SJSA1 (cell line): ENCODE measurements around the gene SERPINA9. TPM values are rescaled to one million over a fixed set of nuclear protein-coding genes. Genes with fewer than 3 reads are reported as not detected.
"Not testable (repeated sequence)": the region's sequence is repeated elsewhere in the genome, so short reads cannot be mapped to it uniquely, and the experiment has no call there.

Source experiments
- DNase-seq, 2 experiments: peaks; one replicate each; pipeline ENCODE4 v3.0.0-alpha.2; 2015 to 2020; ENCODE audit warnings: low spot score in 2 of 2, low read depth in 1 of 2
- H3K27ac ChIP-seq: fragments of 250-450 bp; sonication (Bioruptor Pico); 2 replicates; pipeline ENCODE4 v1.5.1; 2020; ENCODE audit warnings: mild to moderate bottlenecking, moderate library complexity
- H3K27me3 ChIP-seq: fragments of 250-450 bp; sonication (Bioruptor Pico); replicated peaks from 2 replicates; pipeline ENCODE4 v1.5.1; 2020; ENCODE audit warnings: mild to moderate bottlenecking, moderate library complexity
- H3K36me3 ChIP-seq: fragments of 250-450 bp; sonication (Bioruptor Pico); 2 replicates; pipeline ENCODE4 v1.5.1; 2020; ENCODE audit warnings: mild to moderate bottlenecking
- H3K4me1 ChIP-seq: fragments of 250-450 bp; sonication (Bioruptor Pico); replicated peaks from 2 replicates; pipeline ENCODE4 v1.6.1; 2021; ENCODE audit warnings: mild to moderate bottlenecking
- H3K4me3 ChIP-seq: fragments of 250-450 bp; sonication (Bioruptor Pico); 2 replicates; pipeline ENCODE4 v1.5.1; 2020; ENCODE audit warnings: mild to moderate bottlenecking
- H3K9me3 ChIP-seq: fragments of 250-450 bp; sonication (Bioruptor Pico); replicated peaks from 2 replicates; pipeline ENCODE4 v1.5.1; 2020; ENCODE audit warnings: mild to moderate bottlenecking
- total RNA-seq: library from RNA; depleted of rRNA; stranded (reverse); fragments of >200 nt; shearing (Covaris generic); gene quantifications from 2 replicates; pipeline ENCODE4 v1.2.3, GENCODE V29; 2014; rRNA removed

SERPINA9 gene
- not detected in 2 replicates for total RNA-seq

DNA sequence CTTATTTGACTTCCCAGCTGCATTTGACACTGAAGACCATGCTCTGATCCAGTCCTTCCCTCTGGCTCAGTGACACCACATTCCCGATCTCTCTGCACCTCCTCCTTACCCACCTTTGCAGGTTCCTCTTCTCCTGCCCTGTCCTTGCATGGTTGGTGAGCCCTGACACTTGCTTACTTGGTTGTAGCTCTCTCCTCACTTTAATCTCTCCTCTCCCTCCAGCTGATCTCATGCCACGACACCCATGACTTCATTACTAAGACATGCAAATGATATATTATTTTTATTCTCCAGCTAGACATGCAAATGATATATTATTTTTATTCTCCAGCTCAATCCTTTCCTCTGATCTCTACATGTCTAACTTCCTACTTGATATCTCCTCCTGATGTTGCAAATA lies at the start of gene SERPINA9:
TSS of gene SERPINA9 (minus strand) at position 175 of the 400 bp plus-strand sequence. CDS start 6,357 bp downstream, outside the sequence.
- Histone ChIP-seq H3K27ac (no peak within 1 kb of the TSS), H3K4me3 (no peak within 1 kb of the TSS), H3K27me3 (no peaks in the 10 kb centered on the region), H3K36me3 (no peaks in the 10 kb centered on the region), H3K4me1 (no peaks in the 10 kb centered on the region), H3K9me3 (no peaks in the 10 kb centered on the region)
- no peak for DNase-seq

GRCh38 chr14:94524093-94524492 lies 48.1 kb upstream of the SERPINA9 start:
- no peaks in the 10 kb centered on the region for H3K36me3 ChIP-seq
- no peaks in the 10 kb centered on the region for H3K4me1 ChIP-seq
- no peak overlapping the region for H3K4me3 ChIP-seq
- no peaks in the 10 kb centered on the region for H3K27me3 ChIP-seq
- no peaks in the 10 kb centered on the region for H3K9me3 ChIP-seq
- H3K27ac ChIP-seq: no peak overlapping the region
- DNase-seq: no peak

- Histone ChIP-seq H3K27ac (no peak overlapping the region), H3K27me3 (no peaks in the 10 kb centered on the region), H3K36me3 (no peaks in the 10 kb centered on the region), H3K4me3 (no peak overlapping the region), H3K9me3 (no peaks in the 10 kb centered on the region), H3K4me1 (no peaks in the 10 kb centered on the region)
- no peak for DNase-seq
Observed at GRCh38 chr14:94523265-94523664, 47.3 kb upstream of the SERPINA9 start.

- Histone ChIP-seq H3K27me3 (no peaks in the 10 kb centered on the region), H3K27ac (no peak overlapping the region), H3K4me3 (no peak overlapping the region), H3K4me1 (no peaks in the 10 kb centered on the region), H3K9me3 (no peaks in the 10 kb centered on the region), H3K36me3 (no peaks in the 10 kb centered on the region)
- DNase-seq: no peak
Observed at GRCh38 chr14:94522115-94522724, 46.2 kb upstream of the SERPINA9 start.

DNA sequence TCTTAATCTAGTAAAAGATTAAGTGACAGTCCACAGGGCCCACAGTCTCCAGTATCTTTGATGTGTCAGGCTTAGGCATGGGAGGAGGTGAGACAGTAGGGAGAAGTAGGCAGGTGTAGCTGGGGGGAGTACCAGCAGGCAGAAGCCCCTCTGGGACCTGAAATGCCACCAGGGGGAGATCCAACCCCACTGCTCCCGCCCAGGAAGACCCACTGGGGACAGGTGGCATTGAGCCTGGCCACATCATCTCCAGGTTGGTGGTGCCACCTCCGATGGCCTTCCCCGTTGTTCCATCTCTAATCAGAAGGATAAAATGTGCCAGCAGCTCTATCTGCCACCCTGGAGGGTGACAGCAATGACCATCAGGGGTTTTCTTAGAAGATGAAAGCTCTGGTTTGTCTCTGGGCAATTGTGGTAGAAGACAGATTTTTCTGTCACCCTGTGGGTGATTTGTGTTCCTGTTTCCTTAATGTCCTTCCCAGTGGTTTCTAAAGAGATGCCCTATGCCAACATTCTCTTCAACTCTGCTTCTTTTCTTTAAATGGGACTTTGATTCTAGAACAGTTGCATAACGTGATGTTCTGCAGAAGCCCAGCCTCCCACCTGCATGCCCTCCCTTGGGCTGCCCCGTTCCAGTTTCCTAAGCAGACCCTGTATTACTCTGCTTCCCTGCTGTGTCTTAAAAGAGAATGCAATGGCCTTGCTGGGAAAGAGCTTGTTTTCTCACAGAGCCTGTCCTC lies 45.5 kb upstream of the SERPINA9 start:
- H3K27ac ChIP-seq: no peak overlapping the region
- no peak for DNase-seq
- H3K36me3 ChIP-seq: no peaks in the 10 kb centered on the region
- H3K9me3 ChIP-seq: no peaks in the 10 kb centered on the region
- H3K4me3 ChIP-seq: no peak overlapping the region
- H3K4me1 ChIP-seq: no peaks in the 10 kb centered on the region
- no peaks in the 10 kb centered on the region for H3K27me3 ChIP-seq

GRCh38 chr14:94517641-94518257 lies 41.8 kb upstream of the SERPINA9 start:
- no peak for DNase-seq
- Histone ChIP-seq H3K27ac (no peak overlapping the region), H3K4me3 (no peak overlapping the region), H3K9me3 (no peaks in the 10 kb centered on the region), H3K36me3 (no peaks in the 10 kb centered on the region), H3K4me1 (no peaks in the 10 kb centered on the region), H3K27me3 (no peaks in the 10 kb centered on the region)

DNA sequence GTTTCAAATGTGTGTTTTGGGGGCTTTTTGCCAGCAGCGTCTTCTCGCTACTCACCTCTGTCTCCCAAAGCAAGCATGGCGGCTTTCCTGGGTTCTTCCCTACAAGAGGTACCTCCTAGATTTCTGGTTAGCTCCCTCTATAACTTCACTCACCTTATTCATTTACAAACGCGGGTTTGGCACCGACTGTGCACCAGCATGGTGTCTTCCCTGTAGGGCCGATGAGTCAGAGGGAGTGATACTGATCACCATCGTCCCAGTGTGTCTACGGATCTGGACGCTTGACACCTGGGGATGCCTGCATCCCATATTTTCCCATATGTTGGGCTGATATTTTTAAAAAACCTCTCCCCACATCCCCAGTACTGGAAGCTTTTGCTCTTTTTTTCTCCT lies 41.2 kb upstream of the SERPINA9 start:
- Histone ChIP-seq H3K4me1 (no peaks in the 10 kb centered on the region), H3K36me3 (no peaks in the 10 kb centered on the region), H3K4me3 (no peak overlapping the region), H3K27me3 (no peaks in the 10 kb centered on the region), H3K27ac (no peak overlapping the region), H3K9me3 (no peaks in the 10 kb centered on the region)
- DNase-seq: no peak

- DNase-seq: no peak
- H3K9me3 ChIP-seq: no peaks in the 10 kb centered on the region
- no peaks in the 10 kb centered on the region for H3K4me1 ChIP-seq
- no peak overlapping the region for H3K27ac ChIP-seq
- no peaks in the 10 kb centered on the region for H3K36me3 ChIP-seq
- no peaks in the 10 kb centered on the region for H3K27me3 ChIP-seq
- H3K4me3 ChIP-seq: no peak overlapping the region
Observed at GRCh38 chr14:94515856-94516255, 39.9 kb upstream of the SERPINA9 start.

- no peaks in the 10 kb centered on the region for H3K36me3 ChIP-seq
- H3K4me3 ChIP-seq: no peak overlapping the region
- DNase-seq: no peak
- no peaks in the 10 kb centered on the region for H3K9me3 ChIP-seq
- no peaks in the 10 kb centered on the region for H3K27me3 ChIP-seq
- no peaks in the 10 kb centered on the region for H3K4me1 ChIP-seq
- H3K27ac ChIP-seq: no peak overlapping the region
Observed at GRCh38 chr14:94515426-94515825, 39.4 kb upstream of the SERPINA9 start.

DNA sequence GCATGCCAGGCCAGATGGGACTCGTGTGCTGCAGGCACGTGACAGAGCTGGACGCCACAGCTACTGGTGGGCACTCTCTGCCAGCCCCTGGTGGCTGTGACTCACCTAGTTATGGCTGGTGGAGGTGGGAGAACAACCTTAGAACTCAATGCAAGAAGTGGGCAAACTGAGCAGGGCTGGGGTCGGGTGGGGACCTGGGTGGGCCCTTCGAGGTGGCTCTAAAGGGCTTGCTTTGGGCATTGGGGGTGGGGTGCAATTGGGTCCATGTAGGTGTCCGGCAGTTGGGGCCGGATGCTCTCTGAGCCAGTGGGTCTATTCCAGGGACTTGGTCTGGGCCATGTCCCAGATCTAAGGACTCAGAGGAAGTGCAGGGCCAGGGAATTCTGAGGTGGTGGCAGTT lies 38.4 kb upstream of the SERPINA9 start:
- H3K9me3 ChIP-seq: no peaks in the 10 kb centered on the region
- H3K4me1 ChIP-seq: no peaks in the 10 kb centered on the region
- no peaks in the 10 kb centered on the region for H3K27me3 ChIP-seq
- H3K27ac ChIP-seq: no peak overlapping the region
- no peak for DNase-seq
- no peak overlapping the region for H3K4me3 ChIP-seq
- no peaks in the 10 kb centered on the region for H3K36me3 ChIP-seq

DNA sequence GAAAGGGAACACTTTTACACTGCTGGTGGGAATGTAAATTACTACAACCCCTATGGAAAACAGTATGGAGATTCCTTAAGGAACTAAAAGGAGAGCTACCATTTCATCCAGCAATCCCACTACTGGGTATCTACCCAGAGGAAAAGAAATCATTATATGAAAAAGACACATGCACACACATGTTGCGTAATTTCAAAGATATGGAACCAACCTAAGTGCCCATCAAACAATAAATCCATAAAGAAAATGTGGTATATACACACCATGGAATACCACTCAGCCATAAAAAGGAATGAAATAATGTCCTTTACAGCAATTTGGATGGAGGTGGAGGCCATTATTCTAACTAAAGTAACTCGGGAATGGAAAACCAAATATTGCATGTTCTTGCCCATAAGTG lies 34.5 kb upstream of the SERPINA9 start:
- not testable (repeated sequence) for H3K36me3 ChIP-seq, H3K27me3 ChIP-seq, H3K27ac ChIP-seq, H3K9me3 ChIP-seq, H3K4me3 ChIP-seq, H3K4me1 ChIP-seq, DNase-seq

DNA sequence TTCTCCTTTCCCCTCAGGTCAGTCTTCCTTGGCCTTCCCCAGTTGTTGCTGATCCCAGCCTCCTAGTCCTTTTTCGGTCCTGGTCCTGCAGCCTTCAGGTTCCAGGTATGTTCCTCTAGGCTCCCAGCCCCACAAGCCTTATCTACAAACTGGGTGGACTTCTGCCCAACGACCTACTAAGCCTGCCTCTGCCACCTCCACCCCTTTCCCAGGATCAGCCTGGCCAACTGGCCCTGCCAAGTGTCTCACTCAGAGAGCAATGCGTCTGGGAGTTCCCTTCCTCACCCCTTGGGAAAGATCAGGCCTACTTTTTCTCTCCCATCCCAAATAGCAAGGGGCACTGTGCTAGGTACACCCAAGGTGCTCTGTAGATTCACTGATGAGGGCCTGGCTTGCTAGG lies 33.4 kb upstream of the SERPINA9 start, which contains the start of gene SERPINA12:
TSS of gene SERPINA12 (minus strand) at position 114 of the 400 bp plus-strand sequence. CDS start 11,072 bp downstream, outside the sequence.
- H3K27ac ChIP-seq: no peak within 1 kb of the TSS
- H3K9me3 ChIP-seq: no peaks in the 10 kb centered on the region
- H3K36me3 ChIP-seq: no peaks in the 10 kb centered on the region
- no peaks in the 10 kb centered on the region for H3K27me3 ChIP-seq
- DNase-seq: no peak
- no peak within 1 kb of the TSS for H3K4me3 ChIP-seq
- no peaks in the 10 kb centered on the region for H3K4me1 ChIP-seq

DNA sequence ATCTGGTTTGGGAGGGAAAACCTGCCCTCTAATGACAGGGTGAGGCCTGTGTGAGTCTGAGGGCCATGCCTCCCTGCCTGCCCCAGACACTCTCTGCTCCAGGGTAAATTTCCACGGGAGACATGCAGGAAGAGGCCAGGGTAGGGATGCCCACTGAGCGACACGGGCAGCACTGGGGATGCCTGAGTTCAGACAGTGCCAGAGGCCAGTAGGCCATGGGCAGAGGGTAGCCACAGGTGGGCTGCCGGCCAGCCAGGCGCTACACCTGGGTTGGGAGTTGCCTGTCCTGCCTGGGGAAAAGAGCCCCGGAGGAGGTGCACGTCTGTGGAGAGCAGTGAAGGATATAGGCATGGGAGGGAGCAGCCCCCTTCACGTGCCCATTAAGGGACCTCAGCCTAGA lies 29.6 kb upstream of the SERPINA9 start:
- no peaks in the 10 kb centered on the region for H3K36me3 ChIP-seq
- no peaks in the 10 kb centered on the region for H3K27me3 ChIP-seq
- H3K27ac ChIP-seq: no peak overlapping the region
- H3K4me3 ChIP-seq: no peak overlapping the region
- H3K9me3 ChIP-seq: no peaks in the 10 kb centered on the region
- no peak for DNase-seq
- no peaks in the 10 kb centered on the region for H3K4me1 ChIP-seq

- Histone ChIP-seq H3K36me3 (no peaks in the 10 kb centered on the region), H3K4me3 (no peak overlapping the region), H3K27me3 (no peaks in the 10 kb centered on the region), H3K9me3 (no peaks in the 10 kb centered on the region), H3K4me1 (no peaks in the 10 kb centered on the region), H3K27ac (no peak overlapping the region)
- no peak for DNase-seq
Observed at GRCh38 chr14:94505206-94505605, 29.2 kb upstream of the SERPINA9 start.
